Sigmoid colon (tissue), 4 donors: ENCODE measurements around the gene APOL2.

Experiments
- EP300 ChIP-seq, 4 donors: sonication (generic); formaldehyde crosslinking; IDR thresholded peaks; one replicate each; pipeline ENCODE4 v1.6.1; 2017; ENCODE audit warnings: antibody characterized with exemption in 4 of 4
- POLR2A ChIP-seq, 2 donors: fragments of 450-650 bp; IDR thresholded peaks; one replicate each; pipeline ENCODE4 v1.6.1; 2016; ENCODE audit warnings: antibody characterized with exemption in 2 of 2, mild to moderate bottlenecking in 2 of 2, moderate library complexity in 2 of 2
- POLR2AphosphoS5 ChIP-seq, 4 donors: sonication (generic); formaldehyde crosslinking; IDR thresholded peaks; one replicate each; pipeline ENCODE4 v1.6.1; 2017; ENCODE audit warnings: antibody characterized with exemption in 4 of 4
- TF ChIP-seq, protein P1 (sequence below), 4 experiments: fragments of 450-650 bp in 3 of 4; fragments of 200-600 bp in 1 of 4; IDR thresholded peaks; one replicate each; pipeline ENCODE4 v1.5.1; 2016 to 2019; ENCODE audit warnings: antibody characterized with exemption in 4 of 4, mild to moderate bottlenecking in 3 of 4, moderate library complexity in 2 of 4

DNA sequence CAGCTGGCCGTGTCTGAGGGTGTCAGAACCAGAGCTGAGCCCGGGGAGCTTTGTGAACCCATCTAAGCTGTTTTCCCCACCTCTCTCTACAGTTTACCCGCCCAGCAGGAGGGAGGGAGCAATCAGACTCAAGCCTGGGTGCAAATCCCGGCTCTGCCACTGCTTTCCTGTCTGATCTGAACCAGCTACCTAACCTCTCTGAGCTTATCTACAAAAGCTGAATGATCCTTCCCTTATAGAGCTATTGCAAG is 252 bp downstream of the APOL2 start:
- TF ChIP-seq, protein P1, sequence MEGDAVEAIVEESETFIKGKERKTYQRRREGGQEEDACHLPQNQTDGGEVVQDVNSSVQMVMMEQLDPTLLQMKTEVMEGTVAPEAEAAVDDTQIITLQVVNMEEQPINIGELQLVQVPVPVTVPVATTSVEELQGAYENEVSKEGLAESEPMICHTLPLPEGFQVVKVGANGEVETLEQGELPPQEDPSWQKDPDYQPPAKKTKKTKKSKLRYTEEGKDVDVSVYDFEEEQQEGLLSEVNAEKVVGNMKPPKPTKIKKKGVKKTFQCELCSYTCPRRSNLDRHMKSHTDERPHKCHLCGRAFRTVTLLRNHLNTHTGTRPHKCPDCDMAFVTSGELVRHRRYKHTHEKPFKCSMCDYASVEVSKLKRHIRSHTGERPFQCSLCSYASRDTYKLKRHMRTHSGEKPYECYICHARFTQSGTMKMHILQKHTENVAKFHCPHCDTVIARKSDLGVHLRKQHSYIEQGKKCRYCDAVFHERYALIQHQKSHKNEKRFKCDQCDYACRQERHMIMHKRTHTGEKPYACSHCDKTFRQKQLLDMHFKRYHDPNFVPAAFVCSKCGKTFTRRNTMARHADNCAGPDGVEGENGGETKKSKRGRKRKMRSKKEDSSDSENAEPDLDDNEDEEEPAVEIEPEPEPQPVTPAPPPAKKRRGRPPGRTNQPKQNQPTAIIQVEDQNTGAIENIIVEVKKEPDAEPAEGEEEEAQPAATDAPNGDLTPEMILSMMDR (IDR thresholded peaks at IDR 0.05) = no peak
- TF ChIP-seq POLR2A (IDR thresholded peaks at IDR 0.05) (no peak), POLR2AphosphoS5 (IDR thresholded peaks at IDR 0.05) (no peak), EP300 (IDR thresholded peaks at IDR 0.05) (no peak)
